ENCODE results near the gene TRAPPC3. TPM values are rescaled to one million over a fixed set of nuclear protein-coding genes. Genes with fewer than 3 reads are reported as not detected.

Gene TRAPPC3
- total RNA-seq, 1 experiment from 2014 or later: 52.7 TPM

DNA sequence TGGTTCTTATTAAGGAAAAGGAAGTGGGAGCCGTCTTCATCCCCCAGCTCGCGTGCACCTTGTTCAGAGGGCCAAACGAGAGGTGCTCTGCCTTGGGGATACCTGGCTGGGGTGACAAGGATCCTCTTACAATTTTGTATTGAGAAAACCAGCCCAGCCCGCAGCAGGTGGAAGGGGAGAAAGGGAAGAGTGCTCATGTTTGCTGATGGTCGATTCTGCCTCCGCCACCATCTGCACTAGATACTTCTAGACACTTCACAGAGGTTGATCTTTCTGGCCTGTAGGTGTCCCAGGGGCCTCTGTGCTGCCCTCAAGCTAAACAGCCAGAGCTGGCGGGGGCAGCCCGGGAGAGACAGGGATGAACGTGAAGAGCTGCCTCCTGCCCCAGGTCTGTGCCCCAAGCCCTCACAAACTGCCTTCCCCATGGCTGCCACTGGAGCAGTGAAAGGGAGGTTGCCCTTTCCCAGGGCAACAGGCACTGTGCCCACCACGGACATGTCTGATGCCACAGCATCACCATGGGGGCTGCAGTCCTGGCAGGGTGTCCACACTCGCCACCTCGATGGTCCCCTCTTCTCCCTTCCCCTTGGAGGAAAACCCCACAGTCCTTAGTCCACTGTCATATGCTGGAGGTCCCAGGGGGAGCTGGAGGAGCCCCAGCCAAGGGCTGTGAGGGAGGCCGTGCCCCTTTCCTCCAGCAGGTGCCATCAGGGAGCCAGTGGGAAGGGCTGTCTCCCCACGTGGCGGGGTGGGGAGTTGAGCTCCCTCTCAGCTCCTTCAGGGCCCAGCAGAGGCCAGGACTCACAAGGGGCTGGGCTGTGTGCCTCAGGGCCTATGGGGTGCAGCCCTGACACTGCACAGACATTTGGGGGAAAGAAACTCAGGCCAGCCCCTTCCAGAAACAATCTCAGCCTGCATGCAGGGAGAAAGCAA lies 52.5 kb downstream of the TRAPPC3 start:
- no peak overlapping the region for H2BK15ac ChIP-seq (ENCODE audit: low read depth, low read length)
- H3K4me1 ChIP-seq (ENCODE audit: insufficient read depth, low read length): no peaks in the 10 kb centered on the region
- no peak overlapping the region for H2BK12ac ChIP-seq (ENCODE audit: insufficient read length, low read depth, low read length)
- Mint-ChIP-seq H3K4me3 (peak overlapping the region in 1 of 2 experiments; percentile 32; a peak in 2 of 5 replicates), H3K9me3 (no peaks in the 10 kb centered on the region), H3K4me1 (peaks cover 16 to 19% of the 10 kb centered on the region in 2 experiments), H3K27ac (peak overlapping the region; percentile 66 to 85 (median 70); a peak in 5 of 7 replicates), H3K27me3 (ENCODE audit: low read depth) (no peaks in the 10 kb centered on the region), H3K36me3 (ENCODE audit: insufficient read depth in 1 of 3, low read depth in 3 of 3) (peaks cover 16 to 35% (median 29%) of the 10 kb centered on the region in 3 experiments; a peak in 6 of 7 replicates)
- H4K5ac ChIP-seq (ENCODE audit: insufficient read length, low read depth, low read length): no peak overlapping the region
- H4K20me1 ChIP-seq (ENCODE audit: control insufficient read depth, insufficient read depth, insufficient read length): no peaks in the 10 kb centered on the region
- H3K4me2 ChIP-seq (ENCODE audit: insufficient read depth, insufficient read length, low read length): no peak overlapping the region
- no peak overlapping the region for H3K4ac ChIP-seq (ENCODE audit: low read depth, low read length)
- no CpG with 5 or more reads among the region's 16 CpGs for WGBS (ENCODE audit: extremely low coverage, insufficient read length, low lambda C conversion rate)
- no peaks in the 10 kb centered on the region for H3K23me2 ChIP-seq (ENCODE audit: insufficient read length, low read depth, low read length, poor library complexity, severe bottlenecking)
- no peak overlapping the region for H4K8ac ChIP-seq (replicated peaks; ENCODE audit: insufficient read length, low read depth, low read length)
- TF ChIP-seq, protein P1, sequence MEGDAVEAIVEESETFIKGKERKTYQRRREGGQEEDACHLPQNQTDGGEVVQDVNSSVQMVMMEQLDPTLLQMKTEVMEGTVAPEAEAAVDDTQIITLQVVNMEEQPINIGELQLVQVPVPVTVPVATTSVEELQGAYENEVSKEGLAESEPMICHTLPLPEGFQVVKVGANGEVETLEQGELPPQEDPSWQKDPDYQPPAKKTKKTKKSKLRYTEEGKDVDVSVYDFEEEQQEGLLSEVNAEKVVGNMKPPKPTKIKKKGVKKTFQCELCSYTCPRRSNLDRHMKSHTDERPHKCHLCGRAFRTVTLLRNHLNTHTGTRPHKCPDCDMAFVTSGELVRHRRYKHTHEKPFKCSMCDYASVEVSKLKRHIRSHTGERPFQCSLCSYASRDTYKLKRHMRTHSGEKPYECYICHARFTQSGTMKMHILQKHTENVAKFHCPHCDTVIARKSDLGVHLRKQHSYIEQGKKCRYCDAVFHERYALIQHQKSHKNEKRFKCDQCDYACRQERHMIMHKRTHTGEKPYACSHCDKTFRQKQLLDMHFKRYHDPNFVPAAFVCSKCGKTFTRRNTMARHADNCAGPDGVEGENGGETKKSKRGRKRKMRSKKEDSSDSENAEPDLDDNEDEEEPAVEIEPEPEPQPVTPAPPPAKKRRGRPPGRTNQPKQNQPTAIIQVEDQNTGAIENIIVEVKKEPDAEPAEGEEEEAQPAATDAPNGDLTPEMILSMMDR (conservative IDR thresholded peaks at IDR 0.05): peak; percentile 62
- no peak overlapping the region for H4K91ac ChIP-seq (ENCODE audit: insufficient read length, low read depth, low read length)
- H3K79me2 ChIP-seq (ENCODE audit: insufficient read depth, low read length): no peaks in the 10 kb centered on the region
- no peak overlapping the region for H3T11ph ChIP-seq (ENCODE audit: low read length)
- H2BK20ac ChIP-seq (ENCODE audit: low read depth, low read length, poor library complexity, severe bottlenecking): no peak overlapping the region
- no peak overlapping the region for H2BK5ac ChIP-seq (ENCODE audit: insufficient read length, low read length)
- no peak overlapping the region for H3K14ac ChIP-seq (ENCODE audit: insufficient read depth, low read length)
- H3K23ac ChIP-seq (ENCODE audit: insufficient read length, low read depth, low read length): no peak overlapping the region
- no peaks in the 10 kb centered on the region for H3K9me3 ChIP-seq (ENCODE audit: control insufficient read depth, low read depth, low read length)
- no peak overlapping the region for H2BK120ac ChIP-seq (ENCODE audit: low read depth, low read length, poor library complexity, severe bottlenecking)
- H3K9ac ChIP-seq (ENCODE audit: extremely low read depth, insufficient read length, low read length): no peak overlapping the region
- DNase-seq: peak; percentile 80
- H2AK5ac ChIP-seq (ENCODE audit: insufficient read length, low read length): no peak overlapping the region
- H2AFZ ChIP-seq (ENCODE audit: low read length): no peak overlapping the region
- no peaks in the 10 kb centered on the region for H3K79me1 ChIP-seq (ENCODE audit: insufficient read depth, low read depth, low read length, poor library complexity, severe bottlenecking)
- H3K56ac ChIP-seq (ENCODE audit: insufficient read length, low read depth, low read length): no peak overlapping the region
- no peak overlapping the region for H3K18ac ChIP-seq (ENCODE audit: insufficient read length, low read depth, low read length)
- H3K27ac ChIP-seq (ENCODE audit: insufficient read length, low read depth, low read length): no peak overlapping the region
- no peaks in the 10 kb centered on the region for H3K27me3 ChIP-seq (ENCODE audit: insufficient read depth, low read length)
